ENCODE measurements around the gene SLC9A3.

Gene SLC9A3

DNA sequence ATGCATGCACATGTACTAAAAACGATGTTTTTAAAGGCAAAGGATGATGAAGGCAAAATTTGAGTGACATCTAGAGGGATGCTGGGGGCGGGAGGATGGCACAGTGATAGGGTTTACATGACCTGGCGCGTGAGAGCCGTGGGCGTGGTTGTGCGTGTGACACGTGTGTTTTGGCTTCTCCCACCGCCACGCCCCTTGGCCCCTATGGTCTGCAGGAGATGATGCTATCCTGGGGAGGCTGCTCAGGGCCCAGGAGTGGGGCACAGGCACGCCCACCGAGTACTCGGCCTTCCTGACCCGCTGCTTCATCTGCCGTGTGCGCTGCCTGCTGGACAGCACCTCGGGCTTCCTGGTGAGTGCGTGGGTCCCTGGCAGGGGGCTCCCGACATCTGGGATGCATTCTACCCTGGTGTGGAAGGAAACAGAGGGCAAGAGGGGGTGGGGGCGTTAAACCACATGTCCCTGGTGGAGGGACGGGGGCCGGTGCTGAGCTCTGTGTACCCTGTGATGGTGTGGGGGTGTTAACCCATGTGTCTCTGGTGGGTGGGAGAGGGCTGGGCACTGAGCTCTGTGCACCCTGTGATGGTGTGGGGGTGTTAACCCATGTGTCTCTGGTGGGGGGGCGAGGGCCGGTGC is 100.5 kb downstream of the SLC9A3 start:
- ATAC-seq, result no peak
- Mint-ChIP-seq H3K4me3 (peak overlapping the region; percentile 57), H3K4me1 (peaks cover 24% of the 10 kb centered on the region), H3K27ac (peak overlapping the region; percentile 90), H3K36me3 (peaks cover 68% of the 10 kb centered on the region), H3K9me3 (peaks cover 11% of the 10 kb centered on the region), H3K27me3 (peaks cover 17% of the 10 kb centered on the region)

DNA sequence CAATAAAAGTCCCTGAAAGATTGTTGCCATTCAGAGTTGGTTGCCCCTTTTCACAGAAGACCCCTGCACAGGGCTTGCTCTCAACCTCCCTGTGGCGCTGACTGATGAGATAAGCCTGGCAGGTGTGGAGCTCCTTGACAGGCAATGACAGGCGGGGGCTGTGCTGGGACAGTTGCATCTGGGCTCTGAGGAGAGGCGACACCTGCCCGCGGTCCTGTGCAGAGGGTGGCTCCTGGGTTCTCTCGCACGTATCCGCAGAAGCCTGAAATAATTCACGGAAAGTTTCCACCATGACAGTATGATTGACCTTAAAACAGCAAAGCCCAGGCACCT is 101.0 kb downstream of the SLC9A3 start:
- peaks cover 24% of the 10 kb centered on the region for H3K4me1 Mint-ChIP-seq
- peak overlapping the region; percentile 90 for H3K27ac Mint-ChIP-seq
- peaks cover 11% of the 10 kb centered on the region for H3K9me3 Mint-ChIP-seq
- no peak overlapping the region for H3K4me3 Mint-ChIP-seq
- peaks cover 68% of the 10 kb centered on the region for H3K36me3 Mint-ChIP-seq
- ATAC-seq, result no peak
- H3K27me3 Mint-ChIP-seq, result peaks cover 16% of the 10 kb centered on the region

DNA sequence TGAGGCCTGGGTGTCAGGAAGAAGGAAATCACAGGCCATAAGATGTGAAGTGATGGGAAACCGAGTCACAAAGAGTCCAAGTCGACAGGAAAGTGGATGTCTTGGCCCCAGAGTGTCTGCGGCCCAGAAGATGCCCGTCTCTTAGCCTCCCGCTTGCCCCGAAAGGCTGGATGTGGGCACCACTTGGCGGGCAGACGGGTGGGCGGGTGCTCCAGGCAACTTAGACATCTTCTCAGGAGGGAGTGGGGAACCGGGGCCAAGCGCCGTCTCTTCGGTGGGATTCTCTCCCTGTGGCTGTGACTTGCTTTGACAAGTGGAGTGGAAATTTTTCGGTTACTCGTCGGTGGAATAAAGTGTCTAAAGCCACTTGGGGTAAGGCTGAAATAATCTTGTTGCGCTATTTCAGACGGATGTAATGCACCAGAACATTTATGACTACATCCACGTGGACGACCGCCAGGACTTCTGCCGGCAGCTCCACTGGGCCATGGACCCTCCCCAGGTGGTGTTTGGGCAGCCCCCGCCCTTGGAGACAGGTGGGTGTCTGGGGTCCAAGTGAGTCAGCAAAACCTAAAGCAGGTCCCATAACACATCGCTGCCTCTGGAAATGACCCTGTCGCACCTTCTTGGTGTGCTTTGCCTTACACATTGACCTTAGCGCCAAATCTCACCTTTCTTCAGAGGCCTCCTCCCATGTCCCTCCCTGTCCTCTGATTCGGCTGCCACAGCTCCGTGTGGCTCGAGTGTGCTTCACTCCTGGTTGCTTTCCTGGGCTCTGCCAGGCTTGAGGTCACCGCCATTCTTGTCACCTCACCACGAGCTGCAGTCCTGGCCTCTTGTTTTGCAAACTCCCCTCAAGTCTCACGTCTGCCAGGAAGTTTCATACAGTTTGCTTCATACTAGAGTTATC is 101.7 kb downstream of the SLC9A3 start:
- Mint-ChIP-seq H3K27ac (peak overlapping the region; percentile 90), H3K4me1 (peaks cover 24% of the 10 kb centered on the region)

DNA sequence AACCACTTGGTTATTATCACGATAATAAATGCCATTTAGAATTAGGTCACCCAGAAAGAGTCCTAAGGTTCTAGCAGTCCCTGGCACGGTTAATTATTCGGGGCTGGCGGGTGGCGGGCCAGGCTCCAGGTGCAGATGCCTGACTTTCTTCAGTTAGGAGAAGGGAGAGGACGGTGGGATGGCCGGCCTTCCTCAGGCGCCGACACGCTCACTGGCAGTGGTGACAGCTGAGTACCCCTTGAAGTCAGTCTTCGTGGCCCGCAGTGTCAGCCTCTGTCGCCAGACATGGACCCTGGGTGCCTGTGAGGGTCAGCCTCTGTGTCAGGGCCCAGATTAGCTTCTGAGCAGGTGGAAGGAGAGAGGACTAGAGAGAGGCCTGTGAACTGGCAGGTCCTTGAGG is 102.3 kb downstream of the SLC9A3 start:
- Mint-ChIP-seq H3K27ac (peak overlapping the region; percentile 18), H3K4me3 (no peak overlapping the region), H3K9me3 (peaks cover 10% of the 10 kb centered on the region), H3K36me3 (peaks cover 60% of the 10 kb centered on the region), H3K4me1 (peaks cover 24% of the 10 kb centered on the region), H3K27me3 (peaks cover 13% of the 10 kb centered on the region)
- ATAC-seq, result no peak

More for the DNA sequence above, 101.7 kb downstream of the SLC9A3 start:
- no peak for ATAC-seq
- H3K9me3 Mint-ChIP-seq, result peaks cover 11% of the 10 kb centered on the region
- H3K27me3 Mint-ChIP-seq, result peaks cover 16% of the 10 kb centered on the region
- no peak overlapping the region for H3K4me3 Mint-ChIP-seq
- peaks cover 63% of the 10 kb centered on the region for H3K36me3 Mint-ChIP-seq

DNA sequence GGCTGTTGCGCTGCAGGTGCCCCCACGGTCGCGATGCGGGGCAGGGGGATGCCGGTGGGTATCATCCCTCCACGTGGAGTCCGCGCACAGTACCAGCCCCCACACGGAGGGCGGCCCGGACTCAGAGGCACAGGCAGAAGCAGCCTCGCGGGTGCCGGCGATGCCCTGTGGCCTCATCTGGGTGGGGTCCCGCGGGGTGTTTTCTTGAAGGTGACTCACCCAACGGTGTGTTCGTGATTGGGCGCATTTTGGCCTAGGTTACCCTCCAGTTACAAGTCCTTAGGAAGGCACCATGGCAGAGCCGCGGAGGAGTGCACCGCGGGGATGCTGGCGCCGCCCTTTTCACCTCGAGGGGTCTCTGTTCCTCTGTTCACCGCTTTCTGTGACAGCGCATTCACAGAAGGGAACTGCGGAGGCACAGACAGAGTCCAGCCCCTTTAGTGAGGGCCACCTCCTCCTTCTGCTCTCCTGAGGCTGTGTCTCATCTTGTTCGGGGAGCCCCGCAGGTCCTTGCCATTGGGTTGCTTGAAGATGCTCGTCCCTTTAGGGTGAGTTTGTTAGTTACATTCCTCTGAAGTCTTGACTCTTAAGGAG is 102.9 kb downstream of the SLC9A3 start:
- Mint-ChIP-seq H3K36me3 (peaks cover 55% of the 10 kb centered on the region), H3K4me1 (peaks cover 19% of the 10 kb centered on the region), H3K27me3 (peaks cover 8% of the 10 kb centered on the region)

DNA sequence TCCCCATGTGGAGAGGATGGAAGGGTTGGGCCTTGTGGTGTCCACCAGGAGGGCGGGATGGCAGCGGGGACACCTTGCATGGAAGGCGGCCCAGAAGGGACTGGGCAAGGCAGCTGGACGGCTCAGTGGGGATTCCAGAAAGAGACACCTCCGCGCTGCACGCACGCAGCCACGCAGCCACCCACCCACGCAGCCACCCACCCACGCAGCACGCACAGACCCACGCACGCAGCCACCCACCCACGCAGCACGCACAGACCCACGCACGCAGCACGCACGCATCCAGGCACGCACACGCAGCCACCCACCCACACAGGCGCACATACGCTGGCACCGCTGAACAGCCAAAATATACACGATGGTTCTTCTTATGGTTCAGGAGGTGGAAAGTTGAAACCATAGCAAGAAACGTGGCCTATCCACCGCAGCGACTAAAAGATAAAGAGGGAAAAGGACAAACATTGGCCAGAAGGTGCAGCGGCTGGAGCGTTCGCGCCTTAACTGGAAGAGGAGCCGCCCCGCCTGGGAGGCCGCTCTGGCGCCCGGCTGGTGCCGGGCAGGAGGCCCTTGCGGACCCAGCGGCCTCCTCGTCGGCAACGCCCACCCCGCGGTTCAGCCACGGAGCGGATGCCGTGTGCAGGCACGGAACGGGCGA is 103.5 kb downstream of the SLC9A3 start:
- Mint-ChIP-seq H3K27me3 (peaks cover 1% of the 10 kb centered on the region), H3K9me3 (no peaks in the 10 kb centered on the region), H3K4me3 (no peak overlapping the region), H3K27ac (peak overlapping the region; percentile 63), H3K4me1 (peaks cover 13% of the 10 kb centered on the region), H3K36me3 (peaks cover 48% of the 10 kb centered on the region)
- ATAC-seq, result no peak

More for the DNA sequence above, 102.9 kb downstream of the SLC9A3 start:
- peaks cover 5% of the 10 kb centered on the region for H3K9me3 Mint-ChIP-seq
- H3K27ac Mint-ChIP-seq, result peak overlapping the region; percentile 18
- no peak overlapping the region for H3K4me3 Mint-ChIP-seq
- ATAC-seq, result no peak

All from stimulated activated memory B cell treated with anti-CD40 and anti-IgM and Interleukin-4, amounts not matched to agents 10 μg/mL and 1 μg/mL and 100 μg/mL, for 72 hours (primary cell).